NCI-H146 treated with DMSO at 0.1 percent for 48 hours (cell line): Measurements from ENCODE around the gene SMARCAL1.

Experiments
- DNase-seq: peaks from one replicate; lab custom pipeline; 2025; ENCODE audit not compliant: unreplicated experiment; lab: John Stamatoyannopoulos, UW

Gene SMARCAL1

DNA sequence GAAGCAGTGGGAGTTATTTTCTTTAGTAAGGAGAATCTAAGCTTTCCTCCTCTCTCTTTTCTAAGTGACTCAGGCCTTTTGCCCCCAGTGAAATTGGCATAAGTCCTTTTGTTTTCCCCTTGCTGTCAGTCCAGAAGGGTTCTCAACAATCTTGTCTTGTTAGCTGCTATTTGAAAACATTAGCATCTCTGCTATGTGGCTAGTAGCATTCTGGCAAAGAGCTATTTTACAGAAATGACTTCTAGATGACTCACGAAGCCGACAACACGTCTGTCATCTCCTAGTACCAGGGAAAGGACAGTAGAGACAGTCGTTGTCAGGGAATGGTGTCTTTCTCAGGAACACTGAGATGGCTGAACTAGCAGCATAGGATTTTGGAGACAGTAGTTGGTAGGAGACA lies 14.7 kb downstream of the SMARCAL1 start:
- no peak for DNase-seq

DNA sequence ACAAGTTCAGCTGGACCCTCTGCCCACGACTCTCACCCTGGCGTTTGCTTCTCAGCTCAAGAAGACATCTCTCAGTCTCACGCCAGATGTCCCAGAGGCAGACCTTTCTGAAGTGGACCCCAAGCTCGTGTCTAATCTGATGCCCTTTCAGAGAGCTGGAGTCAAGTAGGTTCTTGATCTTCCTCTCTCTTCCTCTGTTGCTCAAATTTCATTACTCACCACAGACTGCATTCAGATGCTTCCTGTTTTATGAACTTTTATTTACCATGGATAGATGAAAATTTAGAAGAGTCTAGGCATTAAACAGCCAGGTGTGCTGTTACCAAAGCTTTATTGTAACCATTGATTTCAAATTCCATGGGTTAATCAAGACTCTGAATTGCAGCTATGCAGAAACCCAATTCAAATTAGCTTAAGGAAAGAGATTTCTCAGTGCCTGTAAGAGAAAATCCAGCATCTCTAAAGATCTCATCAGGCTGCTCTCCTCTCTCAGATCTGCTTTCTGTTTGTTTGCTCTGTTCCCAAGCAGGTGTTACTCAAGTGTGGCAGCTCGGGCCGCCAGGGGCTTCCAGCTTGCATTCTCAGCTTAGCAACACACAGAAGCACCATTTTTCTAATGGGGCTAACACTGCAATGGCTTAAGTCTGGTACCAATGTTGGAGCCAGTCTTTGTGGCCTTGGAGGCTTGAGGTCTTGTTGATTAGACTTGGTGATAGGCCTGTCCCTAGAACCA lies 16.5 kb downstream of the SMARCAL1 start:
- peak; percentile 26 for DNase-seq

DNA sequence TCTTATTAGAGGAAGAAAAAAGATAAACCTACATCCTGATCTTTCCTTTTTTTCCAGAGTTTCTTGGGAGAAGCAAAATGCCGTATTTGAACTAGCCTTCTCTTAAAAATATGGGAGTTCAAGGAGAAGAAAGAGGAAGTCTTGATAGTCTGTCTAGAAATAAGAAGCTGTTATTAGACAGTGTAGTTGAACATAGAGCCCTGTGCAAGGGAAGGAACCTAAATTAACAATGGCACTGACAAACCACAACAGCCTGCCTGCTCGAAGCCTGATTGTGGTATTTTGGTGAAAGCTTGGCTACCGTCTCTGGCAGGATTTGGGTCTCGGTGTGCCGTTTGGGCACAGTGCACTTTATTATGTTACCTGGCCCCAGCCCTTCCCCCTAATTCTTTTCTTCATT lies 17.1 kb downstream of the SMARCAL1 start:
- DNase-seq = no peak

DNA sequence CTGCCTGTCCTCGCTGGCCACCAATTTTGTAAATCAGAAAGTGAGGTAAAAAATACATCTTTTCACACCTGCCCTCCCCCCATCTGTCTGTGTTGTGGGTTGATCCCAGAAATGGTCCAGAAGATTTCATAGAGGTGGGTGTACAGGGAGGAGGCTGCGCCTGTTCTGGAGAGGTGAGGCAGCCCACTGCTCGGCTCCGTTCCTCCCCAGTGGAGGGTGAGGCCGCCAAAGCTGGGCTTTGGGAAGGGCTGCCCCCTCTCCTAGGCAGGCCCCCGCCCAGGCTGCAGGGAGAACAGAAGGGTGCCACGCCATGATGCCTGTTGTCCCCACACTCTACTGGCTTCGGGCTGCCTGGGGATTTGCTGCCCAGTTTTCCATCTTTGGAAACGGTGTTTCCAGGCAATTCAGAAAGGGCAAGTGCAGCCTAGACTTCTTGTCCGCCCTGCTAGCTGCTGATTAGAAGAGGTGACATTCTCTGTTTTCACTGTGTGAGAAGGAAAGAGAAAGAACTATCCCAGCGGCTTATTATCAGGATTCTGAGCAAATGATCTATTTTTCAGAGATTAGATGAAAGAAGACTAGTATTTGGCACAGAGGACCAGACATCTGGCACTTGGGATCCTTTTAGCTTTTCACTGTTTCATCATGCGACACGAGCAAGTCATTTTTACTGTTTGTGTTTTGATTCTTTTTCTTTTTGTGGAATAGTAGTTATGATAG lies 18.7 kb downstream of the SMARCAL1 start:
- DNase-seq = no peak

DNA sequence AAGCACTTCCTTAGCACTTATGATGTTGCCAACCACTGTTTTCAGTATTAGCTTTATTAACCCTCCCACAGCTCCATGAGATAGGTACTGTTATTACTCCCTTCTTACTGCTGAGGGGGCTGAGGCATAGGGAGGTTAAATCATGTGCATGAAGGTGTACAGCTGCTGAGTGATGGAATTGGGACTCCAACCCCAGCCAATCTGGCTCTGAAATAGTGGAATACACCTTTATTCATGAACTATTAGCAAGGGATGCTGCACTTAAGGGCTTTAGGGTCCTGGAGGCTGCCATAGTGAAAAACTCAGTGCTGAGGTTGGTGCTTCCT lies 19.2 kb downstream of the SMARCAL1 start:
- DNase-seq = no peak

DNA sequence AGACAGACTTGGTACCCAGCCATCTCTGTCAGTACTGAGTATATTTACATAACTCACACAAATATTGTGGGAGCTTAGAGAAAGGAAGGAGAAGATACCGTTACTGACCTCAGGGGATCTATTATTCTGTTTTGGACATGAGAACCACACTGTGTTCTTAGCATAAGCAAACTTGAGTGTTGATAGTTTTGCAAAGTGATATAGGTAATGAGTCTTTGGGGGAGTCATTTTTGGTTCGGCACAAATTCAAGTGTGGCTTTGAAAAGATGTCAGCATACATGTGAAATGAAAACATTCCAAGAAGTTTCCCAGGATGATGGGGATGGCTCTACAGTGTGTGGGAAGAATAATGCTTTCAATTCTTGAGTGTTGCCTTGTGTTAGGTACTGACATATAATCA lies 24.1 kb downstream of the SMARCAL1 start:
- no peak for DNase-seq

DNA sequence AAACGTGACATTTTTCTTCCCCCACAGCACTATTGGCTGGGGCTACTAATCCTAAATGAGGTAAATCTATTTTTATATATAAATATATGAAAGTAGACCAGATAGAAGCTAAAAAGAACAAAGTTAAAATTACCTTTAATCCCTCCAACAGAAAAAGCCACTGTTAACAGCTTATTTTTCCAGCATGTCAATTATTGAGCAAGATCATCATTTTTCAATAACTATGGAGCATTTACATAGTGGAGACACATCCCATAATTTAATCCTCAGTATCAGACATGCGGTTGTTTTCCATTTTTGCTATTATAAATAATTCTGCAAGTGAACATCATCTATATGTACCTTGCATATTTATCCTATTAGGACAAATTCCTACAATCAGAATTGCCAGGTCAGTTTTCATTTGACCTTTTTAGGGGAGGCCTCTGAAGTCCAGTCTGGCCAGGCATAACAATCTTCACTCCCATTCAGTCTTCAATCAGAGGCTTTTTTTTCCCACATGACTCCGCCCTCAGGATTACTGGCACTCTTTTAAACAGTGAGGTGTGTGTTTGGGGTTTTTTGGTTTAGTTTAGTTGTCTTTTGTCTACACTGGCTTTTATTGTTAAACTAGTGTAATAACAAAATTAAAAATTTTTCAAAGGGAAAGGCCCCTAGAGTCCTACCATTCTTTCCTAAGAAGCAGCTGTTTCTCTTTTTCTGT lies 29.2 kb downstream of the SMARCAL1 start:
- DNase-seq = no peak

DNA sequence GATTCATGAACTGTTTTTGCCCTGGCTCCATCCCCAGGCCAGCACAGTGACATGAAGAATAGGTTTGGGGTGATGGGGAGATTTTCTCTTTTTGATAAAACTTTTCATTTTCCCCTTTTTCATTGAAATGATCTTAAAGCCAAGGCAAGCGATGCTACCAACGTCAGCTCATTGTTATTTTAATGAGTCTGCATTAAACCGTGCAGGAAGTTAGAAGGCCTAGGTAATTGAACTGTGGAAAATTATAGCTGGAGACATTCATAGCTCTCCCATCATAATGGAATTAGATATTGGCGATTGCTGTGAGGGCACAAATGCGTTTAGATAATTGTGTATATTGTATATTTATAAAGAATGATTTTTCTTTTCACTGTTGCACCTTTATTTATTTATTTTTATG lies 33.2 kb downstream of the SMARCAL1 start:
- peak; percentile 29 for DNase-seq

DNA sequence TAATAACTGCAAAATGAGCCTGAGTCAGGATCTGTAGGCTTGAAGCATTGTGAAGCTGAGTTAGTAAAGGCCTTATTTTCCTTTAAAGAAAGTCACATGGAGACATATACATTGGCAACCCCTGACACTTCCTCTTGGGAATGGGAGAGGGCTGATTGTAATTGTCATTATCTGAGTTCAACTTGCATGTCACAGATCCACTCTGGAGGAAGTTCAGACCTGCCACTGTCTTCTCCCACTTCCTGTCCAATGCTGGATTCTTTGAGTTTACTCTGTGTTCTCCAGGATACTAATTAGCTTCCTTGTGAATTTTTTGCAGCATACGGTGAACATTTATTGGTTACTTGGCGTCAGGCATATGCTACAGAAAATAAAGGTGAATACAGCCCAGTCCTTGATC lies 34.1 kb downstream of the SMARCAL1 start:
- no peak for DNase-seq

DNA sequence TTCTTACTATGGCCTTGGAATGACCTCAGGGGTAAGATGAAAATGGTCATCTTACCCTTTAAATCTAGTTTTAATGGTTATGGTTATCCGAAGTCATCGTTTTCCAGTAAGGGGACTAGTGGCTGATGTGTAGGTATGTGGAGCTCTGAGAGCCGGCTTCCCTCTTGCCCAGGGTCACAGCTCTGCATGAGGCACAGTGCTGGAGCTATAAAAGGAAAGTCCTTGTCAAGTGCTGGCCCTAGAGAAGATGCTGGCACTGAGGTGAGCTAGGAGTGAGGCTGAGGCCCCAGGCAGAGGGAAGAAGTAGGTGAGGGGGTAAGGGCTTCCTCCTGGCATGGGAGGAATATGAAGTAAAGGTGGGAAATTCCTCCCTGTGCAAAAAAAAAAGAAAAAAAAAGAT lies 35.0 kb downstream of the SMARCAL1 start:
- DNase-seq = no peak

DNA sequence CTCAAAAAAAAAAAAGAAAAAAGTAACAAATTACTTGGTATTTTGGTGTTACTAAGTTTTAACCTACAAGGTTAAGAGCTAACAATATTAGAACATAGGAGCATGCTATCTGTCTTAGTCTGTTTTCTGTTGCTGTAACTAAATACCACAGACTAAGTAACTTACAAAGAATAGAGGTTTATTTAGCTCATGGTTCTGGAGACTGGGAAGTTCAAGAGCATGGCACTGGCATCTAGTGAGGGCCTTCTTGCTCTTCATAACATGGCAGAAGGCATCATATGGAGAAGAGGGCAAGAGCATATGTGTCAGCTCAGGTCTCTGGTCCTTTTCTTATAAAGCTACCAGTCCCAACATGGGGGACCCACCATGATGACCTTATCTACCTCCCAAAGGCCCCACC lies 36.5 kb downstream of the SMARCAL1 start:
- DNase-seq = no peak

DNA sequence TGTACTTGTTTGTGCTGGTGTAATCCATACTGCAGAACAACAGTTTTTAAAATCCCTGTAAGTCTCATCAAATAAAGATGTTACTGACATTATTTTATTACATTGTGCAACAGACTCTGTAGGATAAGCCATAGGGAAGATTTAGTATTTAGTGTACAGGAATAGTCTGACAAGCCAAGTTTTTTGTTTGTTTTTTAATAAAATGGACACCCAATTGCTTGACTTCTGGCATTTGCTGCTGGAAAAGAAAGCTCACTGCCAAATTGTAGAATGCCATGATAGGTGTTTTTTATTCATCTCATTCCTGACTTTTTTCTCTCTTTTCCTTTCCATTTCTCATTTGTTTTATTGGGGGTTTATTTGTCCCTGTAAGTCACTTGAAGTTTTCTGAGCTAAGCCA lies 38.1 kb downstream of the SMARCAL1 start:
- no peak for DNase-seq

DNA sequence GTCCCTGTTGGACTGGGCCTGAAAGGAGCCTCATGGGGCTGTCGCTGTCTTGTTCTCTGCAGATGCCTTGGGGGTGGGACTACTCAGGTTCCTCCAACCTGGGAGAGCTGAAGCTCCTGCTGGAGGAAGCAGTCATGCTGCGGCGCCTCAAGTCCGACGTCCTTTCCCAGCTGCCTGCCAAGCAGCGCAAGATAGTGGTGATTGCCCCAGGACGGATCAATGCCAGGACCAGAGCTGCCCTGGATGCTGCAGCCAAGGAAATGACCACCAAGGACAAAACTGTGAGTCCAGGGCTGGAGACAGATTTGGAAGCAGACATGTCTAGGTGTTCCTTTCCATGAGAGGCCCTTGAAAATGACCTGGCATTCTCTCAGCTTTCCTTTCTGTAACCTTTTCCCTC lies 38.5 kb downstream of the SMARCAL1 start:
- no peak for DNase-seq

DNA sequence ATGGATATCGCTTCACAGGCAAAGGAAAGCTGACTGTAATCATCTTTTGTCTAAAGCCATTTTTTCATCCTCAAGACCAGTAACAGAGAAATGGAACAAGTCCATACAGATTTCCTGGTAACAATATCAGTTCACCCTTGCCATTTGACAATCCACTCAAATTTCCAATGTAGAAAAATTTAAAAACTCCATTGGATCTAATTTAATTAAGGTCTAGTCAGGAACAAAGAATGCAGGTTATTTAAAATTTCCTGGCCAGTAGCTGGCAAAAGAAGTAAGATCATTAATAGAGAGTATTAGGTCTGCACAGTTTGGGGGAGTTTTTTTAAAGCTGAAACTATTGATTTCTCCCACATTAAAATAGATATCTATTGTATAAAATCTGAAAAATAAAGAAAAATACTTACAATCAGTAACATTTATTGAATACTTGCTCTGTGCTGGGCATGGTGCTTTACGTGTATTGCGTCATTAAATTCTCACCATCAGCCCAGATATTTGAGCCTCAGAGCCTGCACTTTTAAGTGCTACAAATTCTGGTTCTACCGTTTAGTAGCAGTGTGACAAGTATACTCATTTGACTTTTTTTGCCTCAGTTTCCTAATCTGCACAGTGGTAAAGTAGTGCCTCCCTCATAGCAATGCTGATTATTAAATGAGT lies 41.8 kb downstream of the SMARCAL1 start:
- DNase-seq = no peak

DNA sequence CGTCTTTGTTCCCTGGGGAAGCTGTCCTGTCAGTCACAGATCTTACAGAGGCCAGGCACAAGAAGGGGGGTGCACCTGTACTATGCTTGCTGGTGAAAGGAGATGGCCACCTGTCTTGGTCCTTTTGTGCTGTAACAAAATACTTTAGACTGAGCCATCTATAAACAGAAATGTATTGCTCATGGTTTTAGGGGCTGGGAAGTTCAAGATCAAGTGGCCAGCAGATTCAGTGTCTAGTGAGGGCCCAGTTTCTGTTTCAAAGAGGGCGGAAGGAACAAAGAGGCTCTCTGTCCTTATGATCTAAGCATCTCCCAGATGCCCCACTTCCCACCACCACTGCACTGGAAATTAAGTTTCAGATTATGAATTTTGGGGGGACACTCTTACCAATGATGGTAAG lies 50.9 kb downstream of the SMARCAL1 start:
- DNase-seq = no peak

DNA sequence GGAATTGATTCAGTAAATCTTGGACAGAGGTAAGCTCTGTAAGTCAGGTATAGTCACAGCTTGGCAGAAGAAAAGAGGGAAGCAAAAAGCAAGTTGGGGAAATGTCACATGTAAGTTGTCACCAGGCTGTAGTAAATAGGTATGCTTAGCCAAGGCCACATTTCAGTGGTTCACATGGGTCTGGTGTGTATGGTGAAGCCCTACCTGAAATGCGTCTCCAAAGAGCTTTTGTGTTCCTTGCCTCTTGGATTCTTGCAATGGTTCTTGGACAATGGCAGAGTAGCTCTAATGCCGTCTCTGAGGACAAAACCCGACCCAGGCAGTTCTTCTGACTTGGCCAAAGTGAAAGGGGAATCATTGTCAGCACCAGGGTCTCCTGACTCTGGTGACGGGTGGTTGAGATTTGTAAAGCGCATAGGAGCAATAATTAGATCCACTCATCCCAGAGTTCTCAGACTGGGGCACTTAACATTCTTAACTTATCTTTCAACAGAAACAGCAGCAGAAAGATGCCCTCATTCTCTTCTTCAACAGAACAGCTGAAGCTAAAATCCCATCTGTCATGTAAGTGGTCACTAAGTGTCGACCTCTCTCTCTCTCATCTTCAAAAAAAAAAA lies 51.9 kb downstream of the SMARCAL1 start:
- DNase-seq = no peak

DNA sequence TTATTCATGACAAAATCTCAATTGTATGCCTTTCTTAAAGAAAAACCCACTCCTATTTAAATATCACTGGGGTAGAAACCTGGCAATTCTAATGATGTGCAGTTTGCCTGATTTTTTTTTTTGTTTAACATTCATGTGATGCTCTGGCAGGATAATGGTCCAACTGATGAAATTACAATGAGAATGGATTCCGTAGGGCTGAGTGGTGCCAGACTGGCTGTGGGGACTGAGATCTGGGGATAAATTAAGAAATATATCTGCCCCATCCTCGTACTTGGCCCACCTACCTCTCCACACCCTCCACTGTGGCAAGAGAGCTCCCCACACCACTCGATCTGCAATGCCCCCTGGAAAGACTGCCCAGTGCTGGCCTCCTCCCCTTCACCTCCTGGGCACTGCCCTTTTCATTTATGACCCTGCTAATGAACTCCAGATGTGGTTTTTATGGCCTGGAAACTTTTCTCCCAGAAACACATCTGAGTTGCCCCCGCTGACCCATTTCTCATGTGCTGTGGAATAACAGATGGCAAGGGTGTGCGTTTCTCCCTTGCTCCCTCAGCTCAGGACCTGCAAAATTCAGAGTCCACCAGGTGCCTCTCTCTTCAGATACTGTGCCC lies 53.4 kb downstream of the SMARCAL1 start:
- no peak for DNase-seq

DNA sequence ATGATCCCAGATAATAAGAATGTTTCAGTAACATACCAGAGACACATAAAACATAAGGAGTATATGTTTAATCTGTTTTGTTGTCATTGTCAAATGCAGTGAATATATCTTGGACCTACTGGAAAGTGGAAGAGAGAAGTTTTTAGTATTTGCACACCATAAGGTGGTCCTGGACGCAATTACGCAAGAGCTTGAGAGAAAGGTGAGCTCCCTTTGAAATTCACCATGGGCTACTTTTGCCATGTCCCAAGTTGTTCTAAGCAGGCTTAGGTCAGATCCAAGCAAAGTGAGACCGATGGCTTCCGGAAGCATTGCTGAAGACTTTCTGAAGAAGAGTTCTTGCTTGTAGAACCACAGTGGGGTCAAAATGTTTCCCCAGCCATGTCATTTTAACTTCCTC lies 55.6 kb downstream of the SMARCAL1 start:
- DNase-seq = no peak

DNA sequence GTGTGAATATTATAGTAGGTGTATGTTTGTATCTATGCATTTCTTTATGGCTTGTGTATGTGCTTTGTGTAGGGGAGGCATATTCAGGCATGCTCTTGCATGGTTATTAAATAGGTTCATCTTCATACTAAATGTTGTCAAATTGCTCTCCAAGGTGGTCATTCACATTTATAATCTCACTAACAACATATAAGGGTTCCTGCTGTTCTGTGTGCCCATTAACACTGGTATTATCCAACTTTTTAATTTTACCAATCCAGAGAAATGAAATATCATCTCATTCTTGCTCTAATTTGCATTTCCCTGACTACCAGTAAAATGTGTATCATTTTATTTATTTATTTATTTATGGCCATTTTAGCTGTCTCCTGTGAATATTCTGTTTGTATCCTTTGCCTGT lies 57.4 kb downstream of the SMARCAL1 start:
- DNase-seq = no peak

DNA sequence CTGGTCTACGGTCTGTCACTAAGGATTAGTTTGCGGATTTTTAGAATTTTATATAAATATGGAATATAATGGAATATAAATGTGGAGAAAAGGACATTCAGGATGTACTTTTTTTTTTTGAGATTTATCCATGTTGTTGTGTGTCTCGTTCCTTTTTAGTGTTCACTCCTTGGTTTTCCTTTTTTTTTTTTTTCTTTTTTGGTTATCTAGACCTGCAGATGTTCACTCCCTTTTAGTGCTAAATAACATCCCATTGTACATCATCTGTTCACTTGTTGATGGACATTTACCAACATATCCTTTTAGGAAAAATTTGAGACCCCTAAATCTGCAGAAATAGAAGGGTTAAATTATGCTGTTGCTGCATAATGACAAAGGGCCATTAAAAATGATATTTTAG lies 60.9 kb downstream of the SMARCAL1 start:
- no peak for DNase-seq
